H1 (cell line): ENCODE data around the gene TBC1D22B. TPM values are rescaled to one million over a fixed set of nuclear protein-coding genes. Genes with fewer than 3 reads are reported as not detected.

ENCODE experiments used
- CTCF ChIA-PET: fragments of 300-600 bp; sonication (Branson Sonifier 250); formaldehyde crosslinking; loops from one replicate; lab custom pipeline; 2021; ENCODE audit not compliant: partially characterized antibody; lab: Charles Lee
- POLR2A ChIA-PET: fragments of 300-600 bp; sonication (Branson Sonifier 250); formaldehyde crosslinking; loops from one replicate; lab custom pipeline; 2021; ENCODE audit warnings: inconsistent platforms; ENCODE audit not compliant: partially characterized antibody; lab: Charles Lee
- DNase-seq, 2 experiments: peaks; one replicate each; pipeline versions ENCODE4 v3.0.0 to v3.0.0-alpha.2; 2010 to 2022; ENCODE audit warnings: low spot score in 2 of 2, low read depth in 1 of 2, mixed read lengths in 1 of 2
- FAIRE-seq: peaks from 2 replicates; lab custom pipeline; 2011; peaks lifted over from hg19 to GRCh38; lab: Jason Lieb, UNC
- H2AFZ ChIP-seq: 2 replicates; pipeline ENCODE4 v1.8.1; 2012; ENCODE audit warnings: low read length, inconsistent platforms
- H2AK5ac ChIP-seq: 2 replicates; pipeline ENCODE4 v1.6.1; 2013; ENCODE audit warnings: low read depth, low read length
- H2BK120ac ChIP-seq: replicated peaks from 2 replicates; pipeline ENCODE3; 2013; ENCODE audit warnings: low read depth, low read length, inconsistent platforms
- H2BK12ac ChIP-seq: 2 replicates; pipeline ENCODE4 v1.6.1; 2013; ENCODE audit warnings: low read depth, low read length
- H2BK15ac ChIP-seq: 2 replicates; pipeline ENCODE4 v1.6.1; 2013; ENCODE audit warnings: low read length
- H2BK20ac ChIP-seq: 2 replicates; pipeline ENCODE4 v1.6.1; 2013; ENCODE audit warnings: low read length
- H2BK5ac ChIP-seq: 2 replicates; pipeline ENCODE4 v1.6.1; 2013; ENCODE audit warnings: low read depth, low read length
- H3K14ac ChIP-seq: 2 replicates; pipeline ENCODE4 v1.6.1; 2013; ENCODE audit warnings: inconsistent platforms; ENCODE audit not compliant: insufficient read length
- H3K18ac ChIP-seq: 2 replicates; pipeline ENCODE4 v1.6.1; 2013; ENCODE audit warnings: low read length; ENCODE audit errors: extremely low read depth
- H3K23ac ChIP-seq: 2 replicates; pipeline ENCODE4 v1.6.1; 2013; ENCODE audit warnings: inconsistent platforms; ENCODE audit not compliant: insufficient read length
- H3K23me2 ChIP-seq: 2 replicates; pipeline ENCODE4 v1.6.1; 2013; ENCODE audit warnings: low read depth, low read length
- H3K27ac ChIP-seq: 2 replicates; pipeline ENCODE4 v1.6.1; 2011; ENCODE audit warnings: low read depth, low read length, inconsistent platforms
- H3K27me3 ChIP-seq, 4 experiments: replicated peaks in 1 of 4; 1 replicate in 1 of 4; 2 replicates in 3 of 4; pipeline versions ENCODE4 v1.6.1 to v1.8.1; 2011 to 2013; ENCODE audit warnings: low read length in 3 of 4, mild to moderate bottlenecking in 3 of 4, inconsistent platforms in 2 of 4, mixed read lengths in 2 of 4, moderate library complexity in 1 of 4; ENCODE audit not compliant: control insufficient read depth in 3 of 4, insufficient read depth in 3 of 4; ENCODE audit errors: extremely low read depth in 1 of 4
- H3K36me3 ChIP-seq, 4 experiments: 2 replicates each; pipeline versions ENCODE4 v1.6.1 to v1.8.1; 2011 to 2013; ENCODE audit warnings: mild to moderate bottlenecking in 4 of 4, low read length in 3 of 4, moderate library complexity in 2 of 4, control low read depth in 1 of 4, inconsistent platforms in 1 of 4; ENCODE audit not compliant: insufficient read depth in 4 of 4, control insufficient read depth in 2 of 4
- H3K4ac ChIP-seq: replicated peaks from 2 replicates; pipeline ENCODE3; 2013; ENCODE audit warnings: low read length, low read depth, mixed read lengths, inconsistent platforms; ENCODE audit not compliant: insufficient read length
- H3K4me1 ChIP-seq, 4 experiments: replicated peaks in 1 of 4; 1 replicate in 1 of 4; 2 replicates in 3 of 4; pipeline versions ENCODE4 v1.6.1 to v1.8.1; 2011 to 2013; ENCODE audit warnings: low read length in 3 of 4, inconsistent platforms in 2 of 4, mixed read lengths in 1 of 4; ENCODE audit not compliant: insufficient read depth in 4 of 4, control insufficient read depth in 3 of 4
- H3K4me2 ChIP-seq, 2 experiments: 2 replicates each; pipeline versions ENCODE4 v1.6.1 to v1.8.1; 2011 to 2013; ENCODE audit warnings: low read depth in 2 of 2, low read length in 2 of 2, control low read depth in 1 of 2, inconsistent platforms in 1 of 2, mild to moderate bottlenecking in 1 of 2; ENCODE audit not compliant: insufficient read depth in 1 of 2
- H3K4me3 ChIP-seq, 4 experiments: fragments of 200-600, 300-600 bp in 1 of 4; sonication (generic), shearing (Covaris generic), sonication (Bioruptor Twin) in 1 of 4; 2 replicates each; pipeline versions ENCODE4 v1.5.1 to v1.8.1; 2011 to 2016; ENCODE audit warnings: low read length in 4 of 4, low read depth in 3 of 4, control low read depth in 2 of 4, inconsistent platforms in 2 of 4, mild to moderate bottlenecking in 2 of 4, mixed read lengths in 1 of 4, moderate library complexity in 1 of 4; ENCODE audit not compliant: insufficient read depth in 2 of 4; ENCODE audit errors: extremely low read depth in 1 of 4
- H3K56ac ChIP-seq: replicated peaks from 2 replicates; pipeline ENCODE3; 2013; ENCODE audit warnings: low read depth, mild to moderate bottlenecking, mixed read lengths, low read length, inconsistent platforms; ENCODE audit not compliant: insufficient read length
- H3K79me1 ChIP-seq: 2 replicates; pipeline ENCODE4 v1.6.1; 2013; ENCODE audit warnings: low read depth, low read length, control low read depth
- H3K79me2 ChIP-seq, 2 experiments: 2 replicates each; pipeline versions ENCODE4 v1.6.1 to v1.8.1; 2012 to 2013; ENCODE audit warnings: low read length in 2 of 2, mild to moderate bottlenecking in 2 of 2, inconsistent platforms in 1 of 2; ENCODE audit not compliant: insufficient read depth in 2 of 2, control insufficient read depth in 1 of 2
- H3K9ac ChIP-seq, 4 experiments: replicated peaks in 1 of 4; 1 replicate in 1 of 4; 2 replicates in 3 of 4; pipeline versions ENCODE4 v1.6.1 to v1.8.1; 2011 to 2013; ENCODE audit warnings: low read depth in 3 of 4, low read length in 3 of 4, control low read depth in 2 of 4, mild to moderate bottlenecking in 2 of 4, moderate library complexity in 2 of 4, inconsistent platforms in 1 of 4; ENCODE audit errors: extremely low read depth in 1 of 4
- H3K9me3 ChIP-seq, 2 experiments: 2 replicates each; pipeline versions ENCODE4 v1.6.1 to v1.8.1; 2012 to 2013; ENCODE audit warnings: mild to moderate bottlenecking in 2 of 2, moderate library complexity in 2 of 2, control low read depth in 1 of 2, inconsistent platforms in 1 of 2, low read depth in 1 of 2, low read length in 1 of 2, mixed read lengths in 1 of 2; ENCODE audit not compliant: insufficient read depth in 2 of 2
- H4K20me1 ChIP-seq, 2 experiments: replicated peaks in 1 of 2; 2 replicates each; pipeline versions ENCODE3 to v1.8.1; 2011 to 2013; ENCODE audit warnings: inconsistent platforms in 2 of 2, low read length in 2 of 2, mild to moderate bottlenecking in 1 of 2; ENCODE audit not compliant: insufficient read depth in 2 of 2, control insufficient read depth in 1 of 2
- H4K5ac ChIP-seq: 2 replicates; pipeline ENCODE4 v1.6.1; 2013; ENCODE audit warnings: low read length, low read depth, mixed read lengths, inconsistent platforms; ENCODE audit not compliant: insufficient read length
- H4K8ac ChIP-seq: 2 replicates; pipeline ENCODE4 v1.8.0; 2013; ENCODE audit warnings: mild to moderate bottlenecking, moderate library complexity, low read length, inconsistent platforms; ENCODE audit not compliant: insufficient read depth; ENCODE audit errors: extremely low read depth
- H4K91ac ChIP-seq: replicated peaks from 2 replicates; pipeline ENCODE3; 2013; ENCODE audit warnings: low read length, mixed read lengths, inconsistent platforms; ENCODE audit not compliant: insufficient read length
- CREB1 ChIP-seq: IDR thresholded peaks from 2 replicates; pipeline ENCODE4 v1.6.1; 2012; ENCODE audit warnings: inconsistent platforms
- HDAC6 ChIP-seq: IDR thresholded peaks from one replicate; pipeline ENCODE4 v1.7.1; 2012; ENCODE audit warnings: low read depth, mild to moderate bottlenecking, inconsistent platforms, low read length, moderate library complexity
- JUND ChIP-seq: IDR thresholded peaks from 2 replicates; pipeline ENCODE4 v1.6.1; 2011; ENCODE audit warnings: mild to moderate bottlenecking, improper control_type of control experiment, low read length
- NRF1 ChIP-seq: IDR thresholded peaks from 2 replicates; pipeline ENCODE4 v1.6.1; 2011; ENCODE audit warnings: mild to moderate bottlenecking, low read depth, low read length, improper control_type of control experiment
- RAD21 ChIP-seq, 2 experiments: IDR thresholded peaks in 1 of 2; conservative IDR thresholded peaks in 1 of 2; 2 replicates each; pipeline ENCODE4 v1.6.1; 2011; ENCODE audit warnings: low read depth in 2 of 2, low read length in 2 of 2, improper control_type of control experiment in 1 of 2, inconsistent platforms in 1 of 2, mild to moderate bottlenecking in 1 of 2, moderate library complexity in 1 of 2
- SAP30 ChIP-seq: fragments of 300-600 bp; sonication (generic); IDR thresholded peaks from 2 replicates; pipeline ENCODE4 v1.7.1; 2012; ENCODE audit warnings: low read length, moderate library complexity, mild to moderate bottlenecking, inconsistent platforms; ENCODE audit not compliant: insufficient read depth, insufficient replicate concordance
- SUZ12 ChIP-seq: fragments of 200-600 bp; sonication (generic); IDR thresholded peaks from 2 replicates; pipeline ENCODE4 v1.6.1; 2012; ENCODE audit warnings: mild to moderate bottlenecking, inconsistent platforms, low read length, moderate library complexity, mixed read lengths
- TAF1 ChIP-seq: IDR thresholded peaks from 2 replicates; pipeline ENCODE4 v1.6.1; 2011; ENCODE audit warnings: mild to moderate bottlenecking, low read depth, low read length
- TCF12 ChIP-seq: IDR thresholded peaks from 2 replicates; pipeline ENCODE4 v1.6.1; 2011; ENCODE audit warnings: low read depth, mild to moderate bottlenecking, low read length
- WGBS, 2 experiments: shearing (Covaris generic) in 1 of 2; methylation state at CpG; one replicate each; pipeline versions ENCODE4 v1.1.6 to v1.1.7; 2013 to 2015; ENCODE audit warnings: low lambda C conversion rate in 2 of 2, mixed read lengths in 2 of 2, inconsistent platforms in 1 of 2, low coverage in 1 of 2, missing lambda C conversion rate in 1 of 2; ENCODE audit not compliant: insufficient replicate concordance in 2 of 2, insufficient coverage in 1 of 2, insufficient read length in 1 of 2; ENCODE audit errors: extremely low coverage in 1 of 2, missing lambda C conversion rate in 1 of 2; 5-methylcytosine and 5-hydroxymethylcytosine counted together
- polyA plus RNA-seq, 7 experiments: library from polyadenylated mRNA; depleted of rRNA in 3 of 7; stranded (reverse) in 5 of 7; unstranded in 2 of 7; fragments of >200 nt in 5 of 7; fragments of 200-250 nt in 2 of 7; gene quantifications; 1 replicate in 5 of 7; 2 replicates in 1 of 7; 4 replicates in 1 of 7; pipeline versions ENCODE4 v1.2.1 to v1.2.3, GENCODE V29; 2011 to 2013; ENCODE audit warnings: missing spikeins in 2 of 7, mixed read lengths in 2 of 7
- total RNA-seq: library from RNA; stranded (reverse); fragmentation: NEBNext Ultra II Directional; extraction: Animal tissue kit (Norgen Biotek cat#: 25700); gene quantifications from 2 replicates; pipeline ENCODE4 v1.2.1, GENCODE V29; 2021
- TF ChIP-seq, protein P1 (sequence below): IDR thresholded peaks from 2 replicates; pipeline ENCODE4 v1.6.1; 2012; ENCODE audit warnings: low read length, inconsistent platforms

TBC1D22B gene
- total and polyA plus RNA-seq, 2 of the 8 experiments (the other 6 are each of a cell fraction or from before 2014, with no cell fraction given) = 10.1 to 17.4 TPM

DNA sequence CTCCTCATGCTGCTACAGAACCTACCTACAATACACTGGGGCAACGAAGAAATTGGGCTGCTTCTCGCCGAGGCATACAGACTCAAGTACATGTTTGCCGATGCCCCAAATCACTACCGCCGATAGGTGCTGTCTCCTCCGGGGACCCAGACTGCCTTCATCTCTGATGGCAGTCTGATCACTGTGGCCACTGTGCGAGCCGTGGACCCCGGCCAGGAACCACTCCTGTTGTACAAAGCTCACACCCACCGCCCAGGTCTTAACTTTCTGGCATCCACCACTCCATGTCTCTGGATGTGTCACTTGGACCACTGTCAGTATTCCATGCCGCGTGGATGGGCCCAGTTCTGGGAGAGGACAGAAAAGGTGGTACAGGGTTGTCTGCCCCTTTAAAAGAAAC lies 73.5 kb downstream of the TBC1D22B start:
- H2BK20ac ChIP-seq = no peak overlapping the region
- POLR2A ChIA-PET = no interaction called here
- no peak for TF ChIP-seq HDAC6
- TF ChIP-seq, protein P1, sequence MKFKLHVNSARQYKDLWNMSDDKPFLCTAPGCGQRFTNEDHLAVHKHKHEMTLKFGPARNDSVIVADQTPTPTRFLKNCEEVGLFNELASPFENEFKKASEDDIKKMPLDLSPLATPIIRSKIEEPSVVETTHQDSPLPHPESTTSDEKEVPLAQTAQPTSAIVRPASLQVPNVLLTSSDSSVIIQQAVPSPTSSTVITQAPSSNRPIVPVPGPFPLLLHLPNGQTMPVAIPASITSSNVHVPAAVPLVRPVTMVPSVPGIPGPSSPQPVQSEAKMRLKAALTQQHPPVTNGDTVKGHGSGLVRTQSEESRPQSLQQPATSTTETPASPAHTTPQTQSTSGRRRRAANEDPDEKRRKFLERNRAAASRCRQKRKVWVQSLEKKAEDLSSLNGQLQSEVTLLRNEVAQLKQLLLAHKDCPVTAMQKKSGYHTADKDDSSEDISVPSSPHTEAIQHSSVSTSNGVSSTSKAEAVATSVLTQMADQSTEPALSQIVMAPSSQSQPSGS = no peak
- no peak for TF ChIP-seq SUZ12
- TF ChIP-seq TCF12 = no peak
- TF ChIP-seq JUND = no peak
- no peak for TF ChIP-seq SAP30
- no peak for TF ChIP-seq NRF1
- no peak for TF ChIP-seq RAD21 (IDR thresholded peaks at IDR 0.05 in 1 of 2, conservative IDR thresholded peaks at IDR 0.05 in 1 of 2; ENCODE audit: low read depth in 2 of 2, low read length in 2 of 2)
- TF ChIP-seq CREB1 = no peak
- TF ChIP-seq TAF1 = no peak
- TF ChIP-seq, all 59 proteins: peak for 0
- Histone ChIP-seq H3K9ac (no peak overlapping the region), H2BK120ac (no peak overlapping the region), H3K4me2 (no peak overlapping the region), H4K91ac (no peak overlapping the region), H2BK5ac (no peak overlapping the region), H4K5ac (no peak overlapping the region), H3K14ac (no peak overlapping the region), H3K36me3 (peaks cover 0 to 18% (median 5%) of the 10 kb centered on the region in 4 experiments; a peak in 4 of 8 replicates), H3K23ac (no peak overlapping the region), H3K79me2 (no peaks in the 10 kb centered on the region), H2BK12ac (no peak overlapping the region), H3K79me1 (no peaks in the 10 kb centered on the region; the same call in 1 of the 2 replicates), H4K20me1 (no peaks in the 10 kb centered on the region), H3K18ac (no peak overlapping the region), H3K4ac (no peak overlapping the region), H3K4me1 (no peaks in the 10 kb centered on the region), H2BK15ac (no peak overlapping the region), H2AFZ (no peak overlapping the region), H3K27me3 (no peaks in the 10 kb centered on the region), H3K23me2 (no peaks in the 10 kb centered on the region), H3K56ac (no peak overlapping the region), H3K4me3 (no peak overlapping the region), H3K27ac (no peak overlapping the region), H3K9me3 (no peaks in the 10 kb centered on the region), H4K8ac (no peak overlapping the region), H2AK5ac (no peak overlapping the region)
- WGBS, 2 experiments = 92% methylated on average over 13 of the region's 13 CpGs; no CpG with 5 or more reads in 1 of the 2 experiments
- DNase-seq (no peak), FAIRE-seq (no peak)
- CTCF ChIA-PET = interaction anchor here (0.6 to 0.8 kb wide), 3 partner anchors 11 to 275 kb away, joined by 3 to 4 read pairs (median 4); no protein-coding TSS in a partner anchor
